Adipose tissue (tissue), 3 donors: ENCODE data around the gene BMP6. TPM values are rescaled to one million over a fixed set of nuclear protein-coding genes. Genes with fewer than 3 reads are reported as not detected.
"Not testable (repeated sequence)": the region's sequence is repeated elsewhere in the genome, so short reads cannot be mapped to it uniquely, and the experiment has no call there.

ENCODE experiments used
- H3K27ac ChIP-seq: one replicate; pipeline ENCODE4 v1.5.1; 2013; ENCODE audit warnings: low read depth, low read length
- whole genome bisulfite sequencing, 3 donors: extraction: QIAGEN DNeasy Blood & Tissue Kit; methylation state at CpG; one replicate each; pipeline ENCODE4 v1.1.7; 2013; 5-methylcytosine and 5-hydroxymethylcytosine counted together
- polyA plus RNA-seq, 3 donors: library from polyadenylated mRNA; stranded (reverse); fragments of 200-250 nt; gene quantifications; one replicate each; pipeline ENCODE4 v1.2.3, GENCODE V29; 2013
- donor health status: healthy with polysubstance abuse.
- donor health status: Bipolar disorder and iron deficiency.
- donor health status: healthy.

The BMP6 gene
- polyA plus RNA-seq, 3 donors = 0.83 to 10.1 (median 3.1) TPM

DNA sequence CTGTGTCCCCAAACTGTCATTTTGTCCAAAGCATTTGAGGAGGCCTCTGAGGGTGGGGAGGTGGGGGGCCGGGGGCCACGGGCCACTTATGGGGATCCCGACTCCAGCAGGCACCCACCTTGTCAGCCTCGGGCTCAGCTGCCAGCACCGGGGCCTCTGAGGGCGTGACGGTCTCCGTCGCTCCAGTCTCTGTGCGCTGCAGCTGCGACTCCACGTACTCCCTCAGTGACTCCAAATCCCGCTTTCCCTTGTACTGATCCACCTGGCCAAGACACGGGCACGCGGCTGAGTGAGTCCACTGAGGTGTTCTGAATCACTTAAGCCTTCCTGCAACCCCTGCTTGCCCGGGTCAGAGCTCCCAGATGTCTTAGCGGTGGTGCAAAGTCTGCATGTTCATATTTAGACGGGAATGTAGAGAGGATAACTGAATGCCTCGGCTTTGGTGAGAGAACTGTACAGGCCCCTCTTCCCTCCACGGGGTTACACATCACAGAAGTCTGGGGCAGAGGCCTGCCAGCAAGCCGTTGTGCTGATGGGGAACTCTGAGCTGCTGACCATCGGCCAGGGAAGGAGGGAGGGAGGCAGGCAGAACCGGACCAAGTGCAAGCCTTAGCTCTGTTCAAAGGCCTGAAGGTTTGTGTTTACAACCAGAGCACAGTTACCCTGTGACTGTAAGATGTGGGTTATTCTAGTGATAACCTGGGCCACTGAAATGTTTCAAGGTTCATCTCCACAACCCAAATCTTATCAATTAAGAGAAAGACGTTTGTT, 162.9 kb downstream of the BMP6 start:
- H3K27ac ChIP-seq = no peak overlapping the region
- WGBS, 3 donors = 89 to 94% (median 91%) methylated on average over 25 of the region's 25 CpGs

- H3K27ac ChIP-seq = no peak overlapping the region
- 73 to 86% (median 83%) methylated on average over 15 of the region's 15 CpGs for WGBS, 3 donors
Observed at GRCh38 chr6:7891078-7891872, 165.4 kb downstream of the BMP6 start.

GRCh38 chr6:7892367-7892766, 166.5 kb downstream of the BMP6 start:
- WGBS, 3 donors = 92 to 97% (median 93%) methylated on average over 4 of the region's 4 CpGs
- not testable (repeated sequence) for H3K27ac ChIP-seq

DNA sequence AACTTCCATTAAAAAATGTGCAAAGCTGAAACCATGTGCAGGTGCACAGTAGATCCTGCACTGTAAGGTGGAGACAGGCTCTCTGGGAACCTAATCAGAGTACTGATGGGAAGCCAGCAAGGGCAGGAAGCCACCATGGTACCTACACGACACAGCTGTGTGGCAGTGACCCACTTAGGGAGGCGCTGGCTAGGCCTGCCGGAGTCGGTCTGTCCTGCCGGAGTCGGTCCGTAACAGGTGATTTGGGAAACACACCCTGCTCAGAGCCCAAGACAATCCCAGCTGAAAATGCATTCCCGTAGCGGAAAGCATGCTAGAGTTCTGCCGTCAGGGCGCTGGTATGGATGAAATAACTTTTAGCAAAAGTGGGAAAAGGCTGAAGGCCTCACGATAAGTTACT, 167.4 kb downstream of the BMP6 start:
- 92 to 96% (median 94%) methylated on average over 12 of the region's 12 CpGs for WGBS, 3 donors
- H3K27ac ChIP-seq = no peak overlapping the region

DNA sequence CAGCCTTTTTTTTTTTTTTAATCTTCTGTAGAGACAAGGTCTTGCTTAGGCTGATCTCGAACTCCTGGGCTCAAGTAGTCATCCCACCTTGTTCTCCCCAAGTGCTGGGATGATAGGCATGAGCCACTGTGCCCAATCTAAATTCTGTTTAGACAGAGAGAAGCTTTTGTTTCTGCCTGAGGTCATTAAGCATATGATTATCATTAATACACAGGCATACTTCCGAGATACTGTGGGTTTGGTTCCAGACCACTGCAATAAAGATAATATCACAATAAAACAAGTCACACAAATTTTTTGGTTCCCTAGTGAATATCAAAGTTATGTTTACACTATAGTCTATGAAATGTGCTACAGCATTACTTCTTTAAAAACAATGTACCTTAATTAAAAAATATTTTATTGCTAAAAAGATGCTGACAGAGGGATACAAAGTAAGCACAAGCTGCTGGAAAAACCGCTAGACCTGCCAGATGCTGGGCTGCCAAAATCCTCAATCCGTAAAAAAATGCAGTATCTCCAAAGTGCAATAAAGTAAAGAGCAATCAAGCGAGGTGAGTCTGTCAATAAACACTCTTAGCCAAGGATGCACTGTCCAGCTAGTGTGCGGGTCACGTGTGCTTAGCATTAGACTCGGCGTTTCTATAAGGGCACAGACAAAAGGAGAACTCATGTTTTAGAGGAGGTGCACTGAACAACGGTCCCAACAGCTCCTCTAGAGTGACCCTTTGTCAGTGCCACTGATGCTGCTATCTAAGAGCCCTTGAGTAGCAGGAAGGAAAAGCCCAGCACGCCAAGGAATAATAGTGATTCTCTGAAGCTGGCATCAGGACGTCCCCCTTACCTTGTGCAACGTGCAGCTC, 168.6 kb downstream of the BMP6 start:
- no peak overlapping the region for H3K27ac ChIP-seq
- 81 to 88% (median 82%) methylated on average over 13 of the region's 13 CpGs for WGBS, 3 donors

DNA sequence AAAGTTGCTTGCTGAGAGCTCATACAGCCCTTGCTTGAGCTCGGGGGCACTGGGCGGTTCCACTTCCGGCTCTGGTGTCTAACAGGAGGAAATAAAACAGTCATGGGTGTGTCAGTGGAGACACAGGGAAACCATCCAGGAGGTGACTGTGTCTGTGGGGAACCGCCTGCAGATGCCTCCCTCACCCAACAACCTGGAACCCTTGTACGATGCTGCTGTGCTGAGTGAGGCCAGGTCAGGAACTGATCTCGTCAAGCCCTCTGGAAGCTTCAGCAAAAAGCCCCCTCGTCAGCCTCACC, 169.2 kb downstream of the BMP6 start:
- H3K27ac ChIP-seq = no peak overlapping the region
- 76 to 91% (median 79%) methylated on average over 7 of the region's 7 CpGs for WGBS, 3 donors

- H3K27ac ChIP-seq = no peak overlapping the region
- 90 to 95% (median 91%) methylated on average over 6 of the region's 6 CpGs for WGBS, 3 donors
Observed at GRCh38 chr6:7896465-7896987, 170.6 kb downstream of the BMP6 start.

- no peak overlapping the region for H3K27ac ChIP-seq
- WGBS, 3 donors = 89 to 94% (median 92%) methylated on average over 9 of the region's 9 CpGs
Observed at GRCh38 chr6:7897461-7898192, 171.7 kb downstream of the BMP6 start.

GRCh38 chr6:7898193-7898586, 172.3 kb downstream of the BMP6 start:
- 86 to 93% (median 91%) methylated on average over 8 of the region's 8 CpGs for WGBS, 3 donors
- not testable (repeated sequence) for H3K27ac ChIP-seq

- no peak overlapping the region for H3K27ac ChIP-seq
- 48 to 88% (median 77%) methylated on average over 5 of the region's 5 CpGs for WGBS, 3 donors
Observed at GRCh38 chr6:7899101-7899888, 173.4 kb downstream of the BMP6 start.

GRCh38 chr6:7899889-7900213, 174.0 kb downstream of the BMP6 start:
- 52 to 81% (median 75%) methylated on average over 4 of the region's 4 CpGs for WGBS, 3 donors
- H3K27ac ChIP-seq = no peak overlapping the region

DNA sequence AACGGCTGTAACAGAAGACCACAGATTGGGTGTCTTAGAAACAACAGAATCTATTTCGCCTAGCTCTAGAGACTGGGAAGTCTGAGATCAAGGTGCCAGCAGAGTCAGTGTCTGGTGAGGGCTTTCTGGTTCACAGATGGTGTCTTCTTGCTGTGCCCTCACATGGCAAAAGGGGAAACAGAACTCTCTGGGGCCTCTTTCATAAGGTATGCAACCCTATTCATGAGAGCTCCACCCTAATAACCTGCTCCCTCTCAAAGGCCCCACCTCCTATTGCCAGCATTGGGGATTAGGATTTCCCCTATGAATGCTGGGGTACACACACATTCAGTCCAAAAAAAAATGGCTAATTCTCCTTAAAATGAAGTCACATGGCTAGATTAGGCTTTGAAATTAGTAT, 174.7 kb downstream of the BMP6 start:
- H3K27ac ChIP-seq = no peak overlapping the region
- WGBS, 3 donors = 72 to 92% (median 91%) methylated on average over 2 of the region's 2 CpGs

DNA sequence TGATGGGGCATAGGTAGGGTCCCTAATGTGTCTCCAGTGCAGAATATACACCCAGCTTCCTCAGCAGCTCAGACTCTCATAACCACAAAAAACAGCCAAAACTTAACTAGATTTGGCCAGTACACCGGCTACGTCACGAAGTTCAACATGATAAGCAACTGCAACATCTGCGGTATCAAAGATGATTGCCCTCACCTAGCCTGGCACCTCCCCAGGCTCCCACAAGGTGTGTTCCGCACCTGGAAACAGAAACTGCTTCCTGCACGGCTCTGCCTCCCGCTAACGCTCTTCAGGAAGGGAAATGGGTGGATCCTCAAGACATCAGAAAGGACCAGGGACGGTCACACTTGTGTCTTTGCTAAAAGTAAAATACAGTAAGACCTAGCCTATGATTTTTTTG, 175.2 kb downstream of the BMP6 start:
- WGBS, 3 donors = 48 to 92% (median 85%) methylated on average over 9 of the region's 9 CpGs
- no peak overlapping the region for H3K27ac ChIP-seq

GRCh38 chr6:7901780-7902179, 175.9 kb downstream of the BMP6 start:
- WGBS, 3 donors = 63 to 77% (median 77%) methylated on average over 4 of the region's 4 CpGs
- no peak overlapping the region for H3K27ac ChIP-seq

GRCh38 chr6:7902221-7902620, 176.3 kb downstream of the BMP6 start:
- WGBS, 3 donors = 78 to 85% (median 79%) methylated on average over 8 of the region's 8 CpGs
- H3K27ac ChIP-seq = no peak overlapping the region

- 95 to 96% (median 96%) methylated on average over 1 of the region's 1 CpG for WGBS, 3 donors
Observed at GRCh38 chr6:7902867-7903266, 177.0 kb downstream of the BMP6 start.

DNA sequence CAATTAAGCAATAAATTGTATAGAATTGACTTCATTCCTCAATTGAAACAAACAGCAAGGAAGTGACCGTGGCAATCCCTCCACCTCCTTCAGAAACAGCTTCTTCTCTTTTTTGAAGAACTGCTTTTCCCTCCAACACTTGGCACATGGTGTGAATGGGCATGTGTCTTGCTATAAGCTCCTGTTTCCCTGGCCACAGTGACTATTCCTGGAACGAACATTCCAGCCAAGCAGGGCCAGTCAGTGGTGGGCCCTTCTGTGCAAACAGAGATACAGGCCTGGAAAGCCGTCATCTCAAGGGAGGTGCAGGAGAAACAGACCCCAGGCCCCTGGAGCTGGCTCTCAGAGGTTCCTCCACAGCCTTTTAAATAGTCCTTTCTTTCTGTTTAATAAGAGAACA, 177.8 kb downstream of the BMP6 start:
- H3K27ac ChIP-seq = no peak overlapping the region
- 80 to 93% (median 91%) methylated on average over 3 of the region's 3 CpGs for WGBS, 3 donors

More at GRCh38 chr6:7902867-7903266, 177.0 kb downstream of the BMP6 start:
- H3K27ac ChIP-seq = no peak overlapping the region
